CD4-positive, alpha-beta memory T cell (primary cell): ENCODE measurements around the gene ZFP37. TPM values are rescaled to one million over a fixed set of nuclear protein-coding genes. Genes with fewer than 3 reads are reported as not detected.

Experiments
- CTCF ChIA-PET: fragments of 350-600 bp; sonication (Branson Sonifier 250); formaldehyde crosslinking; loops from one replicate; lab custom pipeline; 2021; ENCODE audit warnings: inconsistent platforms; ENCODE audit not compliant: partially characterized antibody; lab: Charles Lee
- POLR2A ChIA-PET: fragments of 350-600 bp; sonication (Branson Sonifier 250); formaldehyde crosslinking; loops from one replicate; lab custom pipeline; 2021; ENCODE audit not compliant: partially characterized antibody; lab: Charles Lee
- DNase-seq, 5 donors: peaks; one replicate each; pipeline versions ENCODE4 v3.0.0 to v3.0.0-alpha.2; 2020 to 2022; ENCODE audit warnings: mixed read lengths in 1 of 5
- H3K27ac ChIP-seq: one replicate; pipeline ENCODE4 v1.7.0; 2013; ENCODE audit warnings: low read depth, low read length
- H3K27me3 ChIP-seq: 2 replicates; pipeline ENCODE4 v1.7.0; 2013; ENCODE audit warnings: mild to moderate bottlenecking, low read length, moderate library complexity; ENCODE audit not compliant: insufficient read depth
- H3K36me3 ChIP-seq: 2 replicates; pipeline ENCODE4 v1.7.0; 2013; ENCODE audit warnings: mild to moderate bottlenecking, low read length, moderate library complexity; ENCODE audit not compliant: insufficient read depth
- H3K4me1 ChIP-seq: 2 replicates; pipeline ENCODE4 v1.7.0; 2013; ENCODE audit warnings: mild to moderate bottlenecking, low read length, moderate library complexity; ENCODE audit not compliant: insufficient read depth
- H3K4me3 ChIP-seq, 2 donors: one replicate each; pipeline ENCODE4 v1.7.0; 2013; ENCODE audit warnings: low read length in 2 of 2, mild to moderate bottlenecking in 1 of 2
- H3K9me3 ChIP-seq, 2 donors: one replicate each; pipeline ENCODE4 v1.7.0; 2013; ENCODE audit warnings: low read length in 2 of 2, control low read depth in 1 of 2; ENCODE audit not compliant: control insufficient read depth in 1 of 2
- H3K27ac Mint-ChIP-seq, 7 donors: one replicate each; pipeline ENCODE4 v1.8.0; 2020 to 2021; ENCODE audit warnings: mixed read lengths in 7 of 7, mild to moderate bottlenecking in 6 of 7, inconsistent platforms in 3 of 7, moderate library complexity in 3 of 7
- H3K27me3 Mint-ChIP-seq, 2 donors: one replicate each; pipeline ENCODE4 v1.8.0; 2020 to 2021; ENCODE audit warnings: mixed read lengths in 2 of 2
- H3K36me3 Mint-ChIP-seq, 2 donors: one replicate each; pipeline ENCODE4 v1.8.0; 2020 to 2021; ENCODE audit warnings: mixed read lengths in 2 of 2, inconsistent platforms in 1 of 2, mild to moderate bottlenecking in 1 of 2
- H3K4me1 Mint-ChIP-seq, 4 donors: one replicate each; pipeline ENCODE4 v1.8.0; 2020 to 2021; ENCODE audit warnings: mixed read lengths in 4 of 4, mild to moderate bottlenecking in 1 of 4
- H3K4me3 Mint-ChIP-seq, 8 donors: one replicate each; pipeline ENCODE4 v1.8.0; 2020 to 2021; ENCODE audit warnings: mixed read lengths in 8 of 8, mild to moderate bottlenecking in 7 of 8, moderate library complexity in 6 of 8, inconsistent platforms in 3 of 8
- H3K9me3 Mint-ChIP-seq, 8 donors: one replicate each; pipeline ENCODE4 v1.8.0; 2020 to 2021; ENCODE audit warnings: mixed read lengths in 8 of 8, mild to moderate bottlenecking in 5 of 8, inconsistent platforms in 3 of 8, moderate library complexity in 1 of 8
- intact Hi-C: fragments of 100-400 bp; cut with micrococcal nuclease; formaldehyde crosslinking; loops from one replicate; pipeline ENCODE4 v1.15.1; 2023
- polyA plus RNA-seq, 2 donors: library from polyadenylated mRNA; unstranded; fragments of 300-500 nt; fragmentation: Illumina TruSeq; gene quantifications; one replicate each; pipeline ENCODE4 v1.2.3, GENCODE V29; 2021
- total RNA-seq, 2 experiments: library from RNA; stranded (reverse); gene quantifications; one replicate each; pipeline ENCODE4 v1.2.3, GENCODE V29; 2021

Gene ZFP37
- total and polyA plus RNA-seq, 4 experiments from 2014 or later = 1.8 to 3.0 (median 2.9) TPM

DNA sequence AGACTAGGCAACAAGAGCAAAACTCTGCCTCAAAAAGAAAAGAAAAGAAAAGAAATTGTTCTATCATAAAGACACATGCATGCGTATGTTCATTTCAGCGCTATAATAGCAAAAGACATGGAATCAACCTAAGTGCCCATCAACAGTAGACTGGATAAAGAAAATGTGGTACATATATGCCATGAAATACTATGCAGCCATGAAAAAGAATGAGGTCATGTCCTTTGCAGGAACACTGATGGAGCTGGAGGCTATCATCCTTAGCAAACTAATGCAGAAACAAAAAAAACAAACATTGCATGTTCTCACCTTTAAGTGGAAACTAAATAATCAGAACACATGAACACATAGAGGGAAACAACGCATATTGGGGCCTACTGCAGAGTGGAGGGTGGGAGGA, 38.3 kb downstream of the ZFP37 start:
- Histone ChIP-seq H3K27me3 (no peaks in the 10 kb centered on the region), H3K4me1 (no peaks in the 10 kb centered on the region), H3K27ac (no peak overlapping the region), H3K9me3 (peaks cover 0 to 7% of the 10 kb centered on the region in 2 donors), H3K36me3 (no peaks in the 10 kb centered on the region), H3K4me3 (no peak overlapping the region)
- ChIA-PET POLR2A (no interaction called here), CTCF (no interaction called here)
- no peak for DNase-seq
- Mint-ChIP-seq H3K36me3 (peaks cover 5% of the 10 kb centered on the region in 2 donors), H3K27me3 (peaks cover 2 to 4% of the 10 kb centered on the region in 2 donors), H3K4me1 (no peaks in the 10 kb centered on the region), H3K27ac (peak overlapping the region in 1 of 7 donors; percentile 73), H3K9me3 (peaks cover 0 to 82% (median 67%) of the 10 kb centered on the region in 8 donors), H3K4me3 (no peak overlapping the region)
- intact Hi-C loops = no loop called here

DNA sequence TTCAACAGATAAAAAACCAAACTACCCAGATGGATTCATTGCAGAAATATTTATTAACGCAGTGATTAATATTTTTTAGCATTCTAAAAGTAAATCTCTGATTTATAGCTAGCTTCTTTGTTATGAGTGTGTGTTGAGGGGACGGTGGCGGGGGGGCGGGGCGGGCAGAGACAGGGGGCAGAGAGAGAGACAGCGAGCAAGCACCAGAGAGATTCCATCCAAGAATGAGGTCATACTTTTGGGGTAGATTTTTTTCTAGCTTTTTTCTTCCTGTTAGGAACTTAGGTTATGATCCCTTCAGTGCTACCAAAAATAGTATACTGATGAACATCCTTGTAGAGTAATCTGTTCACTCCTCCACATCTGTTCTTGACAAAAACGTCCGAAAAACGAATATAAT, 44.0 kb downstream of the ZFP37 start:
- intact Hi-C loops = no loop called here
- Mint-ChIP-seq H3K27ac (no peak overlapping the region), H3K4me3 (peak overlapping the region in 6 of 8 donors; percentile 5 to 84 (median 78)), H3K36me3 (peaks cover 6 to 19% of the 10 kb centered on the region in 2 donors), H3K4me1 (peaks cover 0 to 11% (median 2%) of the 10 kb centered on the region in 4 donors), H3K27me3 (peaks cover 8 to 10% of the 10 kb centered on the region in 2 donors), H3K9me3 (peaks cover 4 to 80% (median 55%) of the 10 kb centered on the region in 8 donors)
- ChIA-PET POLR2A (no interaction called here), CTCF (no interaction called here)
- no peak overlapping the region for H3K4me3 ChIP-seq
- H3K9me3 ChIP-seq = no peaks in the 10 kb centered on the region
- DNase-seq = no peak
- H3K27ac ChIP-seq = no peak overlapping the region
- no peaks in the 10 kb centered on the region for H3K27me3 ChIP-seq
- H3K4me1 ChIP-seq = no peaks in the 10 kb centered on the region
- H3K36me3 ChIP-seq = no peaks in the 10 kb centered on the region

DNA sequence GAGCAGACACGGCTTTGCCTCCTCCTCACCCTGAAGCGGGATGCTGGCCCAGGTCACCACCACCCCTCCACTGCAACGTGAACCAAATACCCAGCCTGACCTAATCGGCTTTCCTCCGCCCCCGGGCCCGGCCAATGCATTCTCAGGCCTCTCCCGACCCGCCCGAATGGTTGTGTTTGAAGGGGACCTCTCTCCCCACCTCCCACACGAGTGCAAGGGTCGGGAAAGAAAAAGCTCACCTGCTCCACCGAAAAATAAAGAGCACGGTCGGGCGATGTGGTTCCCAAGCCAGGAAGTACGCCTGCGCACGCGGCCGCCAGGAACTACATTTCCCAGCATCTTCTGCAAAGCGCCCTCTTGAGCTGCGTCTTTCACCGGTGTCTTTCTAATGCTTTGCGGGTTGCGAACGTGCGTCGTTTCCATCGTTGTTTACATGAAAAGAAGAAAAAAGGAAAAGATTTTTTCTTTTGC, 44.6 kb downstream of the ZFP37 start, which contains the start of gene ZNF883:
TSS of gene ZNF883 (minus strand) at position 282 of the 471 bp plus-strand sequence.
- Mint-ChIP-seq H3K4me1 (peaks cover 0 to 11% (median 2%) of the 10 kb centered on the region in 4 donors), H3K27me3 (peaks cover 8 to 10% of the 10 kb centered on the region in 2 donors), H3K9me3 (peaks cover 4 to 75% (median 53%) of the 10 kb centered on the region in 8 donors), H3K4me3 (peak within 1 kb of the TSS; percentile 67 to 84 (median 81)), H3K27ac (peak within 1 kb of the TSS in 2 of 7 donors; percentile 48 to 84), H3K36me3 (peaks cover 6 to 19% of the 10 kb centered on the region in 2 donors)
- no peak within 1 kb of the TSS for H3K4me3 ChIP-seq
- intact Hi-C loops = no loop called here
- ChIA-PET POLR2A (no interaction called here), CTCF (no interaction called here)
- no peaks in the 10 kb centered on the region for H3K9me3 ChIP-seq
- no peaks in the 10 kb centered on the region for H3K27me3 ChIP-seq
- no peak within 1 kb of the TSS for H3K27ac ChIP-seq
- peak in 4 of 5 donors; percentile 29 to 45 (median 39) for DNase-seq
- H3K4me1 ChIP-seq = no peaks in the 10 kb centered on the region
- no peaks in the 10 kb centered on the region for H3K36me3 ChIP-seq

DNA sequence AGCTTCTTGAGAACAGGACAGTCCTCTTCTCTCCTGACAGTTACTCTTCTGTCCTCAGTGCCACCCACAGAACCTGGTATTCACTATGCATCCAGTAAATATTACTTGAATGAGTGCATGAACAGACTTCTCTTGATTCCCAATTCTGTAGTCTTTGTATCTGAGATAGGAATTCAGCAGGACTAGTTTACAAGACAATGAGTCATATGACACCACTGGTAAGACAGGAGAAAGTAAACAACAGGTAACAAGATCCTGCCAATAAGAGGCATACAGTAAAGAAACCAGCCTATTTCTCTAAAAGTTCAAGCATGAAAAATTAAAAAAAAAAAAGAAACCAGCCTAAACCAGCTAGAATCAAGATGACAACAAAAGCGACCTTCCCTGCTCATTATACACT, 50.7 kb downstream of the ZFP37 start:
- DNase-seq = no peak
- Histone ChIP-seq H3K4me1 (no peaks in the 10 kb centered on the region), H3K4me3 (no peak overlapping the region), H3K27me3 (no peaks in the 10 kb centered on the region), H3K9me3 (no peaks in the 10 kb centered on the region), H3K36me3 (no peaks in the 10 kb centered on the region), H3K27ac (no peak overlapping the region)
- H3K27ac Mint-ChIP-seq = no peak overlapping the region
- no peak overlapping the region for H3K4me3 Mint-ChIP-seq
- no peaks in the 10 kb centered on the region for H3K4me1 Mint-ChIP-seq
- peaks cover 0 to 3% of the 10 kb centered on the region in 2 donors for H3K27me3 Mint-ChIP-seq
- peaks cover 11 to 47% of the 10 kb centered on the region in 2 donors for H3K36me3 Mint-ChIP-seq
- H3K9me3 Mint-ChIP-seq = peaks cover 11 to 80% (median 55%) of the 10 kb centered on the region in 8 donors
- intact Hi-C loops = no loop called here
- ChIA-PET CTCF (no interaction called here), POLR2A (no interaction called here)

- peaks cover 7 to 87% (median 75%) of the 10 kb centered on the region in 8 donors for H3K9me3 Mint-ChIP-seq
- Histone ChIP-seq H3K27ac (no peak overlapping the region), H3K36me3 (no peaks in the 10 kb centered on the region), H3K4me3 (no peak overlapping the region), H3K27me3 (no peaks in the 10 kb centered on the region), H3K4me1 (no peaks in the 10 kb centered on the region), H3K9me3 (peaks cover 0 to 33% of the 10 kb centered on the region in 2 donors)
- H3K27me3 Mint-ChIP-seq = peaks cover 0 to 1% of the 10 kb centered on the region in 2 donors
- no peaks in the 10 kb centered on the region for H3K4me1 Mint-ChIP-seq
- no peak for DNase-seq
- POLR2A ChIA-PET = no interaction called here
- H3K27ac Mint-ChIP-seq = no peak overlapping the region
- peaks cover 22 to 42% of the 10 kb centered on the region in 2 donors for H3K36me3 Mint-ChIP-seq
- H3K4me3 Mint-ChIP-seq = no peak overlapping the region
- CTCF ChIA-PET = no interaction called here
- intact Hi-C loops = no loop called here
Observed at GRCh38 chr9:112997236-112997941, 59.1 kb downstream of the ZFP37 start.

Other genes with a start within 250 kb of the ZFP37 start
- not detected for gene SLC46A2, start 165.8 kb downstream of the ZFP37 start, total RNA-seq
- not detected for gene SLC46A2, start 165.8 kb downstream of the ZFP37 start, polyA plus RNA-seq
- under 1 TPM; 0.67 to 0.72 TPM for gene ZNF883, start 44.5 kb downstream of the ZFP37 start, total RNA-seq
- gene ZNF883, start 44.5 kb downstream of the ZFP37 start, polyA plus RNA-seq = 1 to 10 TPM; 1.6 to 1.7 TPM
- gene SLC31A2, start 94.3 kb upstream of the ZFP37 start, total RNA-seq = 1 to 10 TPM; 5.3 to 6.1 TPM
- gene SLC31A2, start 94.3 kb upstream of the ZFP37 start, polyA plus RNA-seq = 1 to 10 TPM; 6.9 to 8.7 TPM
- 10 to 100 TPM; 34.3 to 34.9 TPM for gene FKBP15, start 164.6 kb upstream of the ZFP37 start, total RNA-seq
- 10 to 100 TPM in 1 of 2 donors, 1 to 10 TPM in 1; 1.9 to 19.6 TPM for gene FKBP15, start 164.6 kb upstream of the ZFP37 start, polyA plus RNA-seq
- 1 to 10 TPM; 4.1 to 4.2 TPM for gene SLC31A1, start 164.8 kb upstream of the ZFP37 start, total RNA-seq
- 1 to 10 TPM; 2.1 to 2.3 TPM for gene SLC31A1, start 164.8 kb upstream of the ZFP37 start, polyA plus RNA-seq
- gene CDC26, start 218.8 kb upstream of the ZFP37 start, total RNA-seq = 10 to 100 TPM; 44.4 to 47.3 TPM
- gene CDC26, start 218.8 kb upstream of the ZFP37 start, polyA plus RNA-seq = 100 to 1,000 TPM; 149 to 213 TPM
- 10 to 100 TPM; 20.7 to 23.2 TPM for gene PRPF4, start 218.9 kb upstream of the ZFP37 start, total RNA-seq
- gene PRPF4, start 218.9 kb upstream of the ZFP37 start, polyA plus RNA-seq = 10 to 100 TPM; 19.2 to 25.7 TPM
- gene RNF183, start 246.7 kb upstream of the ZFP37 start, total RNA-seq = not detected
- not detected for gene RNF183, start 246.7 kb upstream of the ZFP37 start, polyA plus RNA-seq